ENCODE results near the gene LRRC8D. TPM values are rescaled to one million over a fixed set of nuclear protein-coding genes. Genes with fewer than 3 reads are reported as not detected.
A peak's percentile ranks its signal among the peaks of the same experiment; 100 is the strongest.

Gene LRRC8D
- total and polyA plus RNA-seq, 9 of the 15 experiments (the other 6 are each of a cell fraction or from before 2014, with no cell fraction given) = 3.4 to 53.9 (median 15.9) TPM

GRCh38 chr1:89900791-89901708 is 80.2 kb downstream of the LRRC8D start (continued):
- no peak for TF ChIP-seq SRSF7 (optimal IDR thresholded peaks at IDR 0.05; ENCODE audit: low read depth, low read length)
- TF ChIP-seq ZFP36 (IDR thresholded peaks at IDR 0.05; ENCODE audit: low read depth, low read length, partially characterized antibody) = no peak
- no peak for TF ChIP-seq SAP30 (IDR thresholded peaks at IDR 0.05; ENCODE audit: borderline replicate concordance, insufficient read depth, low read depth, low read length, poor library complexity, severe bottlenecking)
- no peak for TF ChIP-seq CLOCK (CRISPR knock-in tag; IDR thresholded peaks at IDR 0.05; ENCODE audit: borderline replicate concordance)
- TF ChIP-seq PHF21A (IDR thresholded peaks at IDR 0.05; ENCODE audit: borderline replicate concordance, low read depth) = no peak
- TF ChIP-seq NBN (IDR thresholded peaks at IDR 0.05; ENCODE audit: low read depth) = no peak
- no peak for TF ChIP-seq HINFP (tag; conservative IDR thresholded peaks at IDR 0.05; ENCODE audit: low read depth)
- TF ChIP-seq EHMT2 (IDR thresholded peaks at IDR 0.05) = peak; percentile 35; the same call in 1 of the 2 replicates
- TF ChIP-seq ZNF263 (CRISPR knock-in tag; IDR thresholded peaks at IDR 0.05; ENCODE audit: borderline replicate concordance) = no peak
- no peak for TF ChIP-seq LCOR (CRISPR knock-in tag; IDR thresholded peaks at IDR 0.05)
- TF ChIP-seq CXXC5 (CRISPR knock-in tag; IDR thresholded peaks at IDR 0.05) = no peak
